ENCODE results near the gene TNK1.

The TNK1 gene

DNA sequence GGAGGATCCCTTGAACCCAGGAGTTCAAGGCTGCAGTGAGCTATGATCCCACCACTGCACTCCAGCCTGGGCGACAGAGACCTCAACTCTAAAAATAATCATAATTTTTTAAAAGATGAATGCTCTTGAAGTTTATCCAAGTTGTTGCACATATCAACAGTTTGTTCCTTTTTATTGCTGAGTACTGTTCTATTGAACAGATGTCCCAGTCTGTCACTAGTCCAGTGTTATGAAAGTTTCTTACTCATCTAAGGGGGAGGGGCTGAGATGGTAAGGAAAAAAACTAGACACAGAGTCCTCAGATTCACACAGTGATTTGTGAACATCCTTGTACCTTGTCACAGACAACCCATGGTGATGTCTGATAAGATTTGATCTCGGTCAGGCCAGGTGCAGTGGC, 40.7 kb upstream of the TNK1 start:
- H3K27me3 ChIP-seq (ENCODE audit: insufficient read depth, low read depth, severe bottlenecking) = no peaks in the 10 kb centered on the region
- TF ChIP-seq, protein P1, sequence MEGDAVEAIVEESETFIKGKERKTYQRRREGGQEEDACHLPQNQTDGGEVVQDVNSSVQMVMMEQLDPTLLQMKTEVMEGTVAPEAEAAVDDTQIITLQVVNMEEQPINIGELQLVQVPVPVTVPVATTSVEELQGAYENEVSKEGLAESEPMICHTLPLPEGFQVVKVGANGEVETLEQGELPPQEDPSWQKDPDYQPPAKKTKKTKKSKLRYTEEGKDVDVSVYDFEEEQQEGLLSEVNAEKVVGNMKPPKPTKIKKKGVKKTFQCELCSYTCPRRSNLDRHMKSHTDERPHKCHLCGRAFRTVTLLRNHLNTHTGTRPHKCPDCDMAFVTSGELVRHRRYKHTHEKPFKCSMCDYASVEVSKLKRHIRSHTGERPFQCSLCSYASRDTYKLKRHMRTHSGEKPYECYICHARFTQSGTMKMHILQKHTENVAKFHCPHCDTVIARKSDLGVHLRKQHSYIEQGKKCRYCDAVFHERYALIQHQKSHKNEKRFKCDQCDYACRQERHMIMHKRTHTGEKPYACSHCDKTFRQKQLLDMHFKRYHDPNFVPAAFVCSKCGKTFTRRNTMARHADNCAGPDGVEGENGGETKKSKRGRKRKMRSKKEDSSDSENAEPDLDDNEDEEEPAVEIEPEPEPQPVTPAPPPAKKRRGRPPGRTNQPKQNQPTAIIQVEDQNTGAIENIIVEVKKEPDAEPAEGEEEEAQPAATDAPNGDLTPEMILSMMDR (IDR thresholded peaks at IDR 0.05; ENCODE audit: low read depth, low read length) = no peak
- H3K27ac ChIP-seq = no peak overlapping the region
- no peak overlapping the region for H3K4me3 ChIP-seq (ENCODE audit: low read depth, low read length)
- no peaks in the 10 kb centered on the region for H3K36me3 ChIP-seq
- no peaks in the 10 kb centered on the region for H3K9me3 ChIP-seq (ENCODE audit: severe bottlenecking)
- no peak for DNase-seq

DNA sequence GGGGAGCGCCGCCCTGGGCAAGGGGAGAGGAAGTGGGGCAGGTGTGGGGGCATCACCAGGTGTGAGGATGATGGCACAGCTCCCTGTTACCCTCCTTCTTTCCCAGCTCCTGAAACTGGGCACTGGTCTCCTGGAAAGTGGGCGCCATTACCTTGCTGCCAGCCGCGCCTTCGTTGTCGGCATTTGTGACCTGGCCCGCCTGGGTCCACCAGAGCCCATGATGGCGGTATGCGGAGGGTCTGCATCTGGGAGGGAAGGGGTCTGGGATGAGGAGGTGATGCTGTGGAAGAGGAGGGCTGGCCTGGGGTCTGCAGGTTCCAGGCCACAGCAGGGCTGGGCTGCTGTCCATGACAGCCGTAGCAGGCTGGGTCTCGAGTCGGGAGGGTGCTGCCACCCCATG, 39.0 kb upstream of the TNK1 start:
- no peaks in the 10 kb centered on the region for H3K27me3 ChIP-seq (ENCODE audit: insufficient read depth, low read depth, severe bottlenecking)

DNA sequence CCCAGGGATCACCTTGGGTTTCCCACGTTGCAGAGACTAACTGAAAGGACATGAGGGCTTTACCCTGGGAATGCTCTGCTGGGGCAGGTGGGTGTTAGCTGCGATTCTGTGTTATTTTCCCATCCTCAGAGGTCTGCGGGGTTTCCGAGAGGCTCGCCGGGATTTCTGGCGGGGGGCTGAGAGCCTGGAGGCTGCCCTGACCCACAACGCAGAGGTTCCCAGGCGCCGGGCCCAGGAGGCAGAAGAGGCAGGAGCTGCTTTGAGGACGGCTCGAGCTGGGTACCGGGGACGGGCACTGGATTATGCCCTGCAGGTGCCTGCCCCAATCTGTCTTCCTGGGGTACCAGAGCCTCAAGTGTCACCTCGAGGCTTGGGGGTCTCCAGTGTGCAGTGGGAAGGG, 37.6 kb upstream of the TNK1 start:
- no peak overlapping the region for H3K27ac ChIP-seq
- no peaks in the 10 kb centered on the region for H3K9me3 ChIP-seq (ENCODE audit: severe bottlenecking)
- no peaks in the 10 kb centered on the region for H3K36me3 ChIP-seq
- TF ChIP-seq, protein P1 (IDR thresholded peaks at IDR 0.05; ENCODE audit: low read depth, low read length) = no peak
- H3K27me3 ChIP-seq (ENCODE audit: insufficient read depth, low read depth, severe bottlenecking) = no peaks in the 10 kb centered on the region
- no peak overlapping the region for H3K4me3 ChIP-seq (ENCODE audit: low read depth, low read length)
- DNase-seq = no peak

More for the DNA sequence above, 39.0 kb upstream of the TNK1 start:
- DNase-seq = no peak
- no peaks in the 10 kb centered on the region for H3K36me3 ChIP-seq
- H3K4me3 ChIP-seq (ENCODE audit: low read depth, low read length) = no peak overlapping the region
- no peaks in the 10 kb centered on the region for H3K9me3 ChIP-seq (ENCODE audit: severe bottlenecking)
- H3K27ac ChIP-seq = no peak overlapping the region
- TF ChIP-seq, protein P1 (IDR thresholded peaks at IDR 0.05; ENCODE audit: low read depth, low read length) = no peak

DNA sequence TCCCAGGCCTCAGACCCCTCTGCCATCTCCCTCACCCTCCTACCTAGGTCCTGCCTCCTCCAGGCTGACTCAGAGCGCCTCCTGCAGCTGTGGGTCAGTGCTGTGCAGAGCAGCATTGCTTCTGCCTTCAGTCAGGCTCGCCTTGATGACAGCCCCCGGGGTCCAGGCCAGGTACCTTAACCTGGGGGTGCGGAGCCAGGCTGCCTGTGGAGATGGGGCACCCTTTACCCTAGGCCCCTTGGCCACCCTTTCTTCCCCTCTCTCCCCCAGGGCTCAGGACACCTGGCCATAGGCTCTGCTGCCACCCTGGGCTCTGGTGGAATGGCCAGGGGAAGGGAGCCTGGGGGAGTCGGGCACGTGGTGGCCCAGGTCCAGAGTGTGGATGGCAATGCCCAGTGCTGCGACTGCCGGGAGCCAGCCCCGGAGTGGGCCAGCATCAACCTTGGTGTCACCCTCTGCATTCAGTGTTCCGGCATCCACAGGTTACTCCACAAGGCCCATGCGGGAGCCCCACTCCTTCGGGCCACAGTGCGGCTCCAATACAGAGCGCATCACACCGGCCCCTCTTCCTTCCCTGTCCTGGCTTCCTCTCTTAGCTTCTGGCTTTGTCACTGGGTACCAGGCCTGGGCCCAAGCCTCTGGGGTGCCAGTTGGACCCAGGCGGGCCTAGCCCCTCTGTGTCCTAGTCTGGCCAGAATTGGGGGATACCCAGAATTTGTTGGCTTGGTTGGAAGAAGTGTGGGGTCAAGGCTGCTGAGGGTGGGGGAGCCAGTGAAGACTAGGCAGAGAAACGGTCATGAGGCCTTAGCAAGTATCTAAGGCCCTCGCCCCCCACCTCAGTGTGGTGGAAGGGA, 33.9 kb upstream of the TNK1 start:
- TF ChIP-seq, protein P1 (IDR thresholded peaks at IDR 0.05; ENCODE audit: low read depth, low read length) = peak; percentile 27; the same call in 1 of the 2 replicates
- H3K27me3 ChIP-seq (ENCODE audit: insufficient read depth, low read depth, severe bottlenecking) = no peaks in the 10 kb centered on the region
- no peaks in the 10 kb centered on the region for H3K9me3 ChIP-seq (ENCODE audit: severe bottlenecking)
- no peak overlapping the region for H3K4me3 ChIP-seq (ENCODE audit: low read depth, low read length)
- no peak overlapping the region for H3K27ac ChIP-seq
- H3K36me3 ChIP-seq = no peaks in the 10 kb centered on the region
- no peak for DNase-seq

DNA sequence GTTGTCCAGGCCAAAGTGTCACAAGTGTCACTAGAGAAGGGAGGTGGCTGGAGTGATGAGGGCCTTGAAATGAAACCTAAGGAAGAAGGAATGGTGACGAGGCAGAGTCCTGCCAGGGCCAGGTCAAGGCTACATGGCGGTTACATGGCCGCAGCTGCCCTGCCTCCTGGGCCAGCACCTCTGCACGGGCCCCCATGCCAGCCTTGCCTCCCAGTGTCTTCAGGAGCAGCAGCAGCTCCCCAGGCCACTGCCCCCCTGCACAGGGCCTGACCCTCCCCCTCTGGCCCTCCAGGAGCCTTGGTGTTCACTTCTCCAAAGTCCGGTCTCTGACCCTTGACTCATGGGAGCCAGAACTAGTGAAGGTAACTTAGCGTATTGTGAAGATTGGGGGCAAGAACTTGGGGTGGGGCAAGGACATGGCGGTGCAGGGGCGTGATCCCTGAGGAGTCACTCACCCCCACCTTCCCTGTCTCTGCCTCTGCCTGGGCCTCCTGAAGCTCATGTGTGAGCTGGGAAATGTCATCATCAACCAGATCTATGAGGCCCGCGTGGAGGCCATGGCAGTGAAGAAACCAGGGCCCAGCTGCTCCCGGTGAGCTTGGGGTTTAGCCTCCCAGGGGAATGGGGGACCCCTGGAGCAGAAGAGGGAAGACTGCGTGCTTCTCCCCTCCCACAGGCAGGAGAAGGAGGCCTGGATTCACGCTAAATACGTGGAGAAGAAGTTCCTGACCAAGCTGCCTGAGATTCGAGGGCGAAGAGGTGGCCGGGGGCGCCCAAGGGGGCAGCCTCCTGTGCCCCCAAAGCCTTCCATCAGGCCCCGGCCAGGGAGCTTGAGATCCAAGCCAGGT, 33.0 kb upstream of the TNK1 start:
- no peaks in the 10 kb centered on the region for H3K36me3 ChIP-seq
- H3K4me3 ChIP-seq (ENCODE audit: low read depth, low read length) = no peak overlapping the region
- no peak for DNase-seq
- no peaks in the 10 kb centered on the region for H3K27me3 ChIP-seq (ENCODE audit: insufficient read depth, low read depth, severe bottlenecking)
- H3K9me3 ChIP-seq (ENCODE audit: severe bottlenecking) = no peaks in the 10 kb centered on the region
- TF ChIP-seq, protein P1 (IDR thresholded peaks at IDR 0.05; ENCODE audit: low read depth, low read length) = no peak
- H3K27ac ChIP-seq = no peak overlapping the region
